Spinal cord (tissue), 10 donors: Measurements from ENCODE around the gene ISCA2. TPM values are rescaled to one million over a fixed set of nuclear protein-coding genes. Genes with fewer than 3 reads are reported as not detected.
A peak's percentile ranks its signal among the peaks of the same experiment; 100 is the strongest.

Source experiments
- DNase-seq, 6 donors: peaks; one replicate each; pipeline versions ENCODE4 v3.0.0 to v3.0.0-alpha.2; 2013 to 2015; ENCODE audit warnings: low spot score in 6 of 6, low read depth in 4 of 6
- H3K27ac ChIP-seq: one replicate; pipeline ENCODE4 v1.5.1; 2013; ENCODE audit warnings: low read depth, low read length, control low read depth
- H3K27me3 ChIP-seq: one replicate; pipeline ENCODE4 v1.6.1; 2013; ENCODE audit warnings: low read length; ENCODE audit not compliant: control insufficient read depth, insufficient read depth
- H3K36me3 ChIP-seq: one replicate; pipeline ENCODE4 v1.6.1; 2013; ENCODE audit warnings: low read length; ENCODE audit not compliant: control insufficient read depth, insufficient read depth
- H3K4me1 ChIP-seq: one replicate; pipeline ENCODE4 v1.6.1; 2013; ENCODE audit warnings: low read length; ENCODE audit not compliant: control insufficient read depth, insufficient read depth
- H3K4me3 ChIP-seq: one replicate; pipeline ENCODE4 v1.5.1; 2013; ENCODE audit warnings: low read depth, low read length, control low read depth
- H3K9me3 ChIP-seq: one replicate; pipeline ENCODE4 v1.6.1; 2013; ENCODE audit warnings: low read length; ENCODE audit not compliant: control insufficient read depth, insufficient read depth
- WGBS: methylation state at CpG from one replicate; pipeline ENCODE4 v1.1.5; 2013; ENCODE audit warnings: missing lambda C conversion rate; ENCODE audit not compliant: insufficient coverage; 5-methylcytosine and 5-hydroxymethylcytosine counted together
- polyA plus RNA-seq, 2 donors: library from polyadenylated mRNA; unstranded; fragments of 120-200 nt; gene quantifications; one replicate each; pipeline ENCODE4 v1.2.1, GENCODE V29; 2013; ENCODE audit not compliant: insufficient read length in 2 of 2
- total RNA-seq, 2 donors: library from RNA; depleted of rRNA in 1 of 2; stranded (reverse); fragments of 120-200 nt in 1 of 2; fragments of >200 nt in 1 of 2; gene quantifications; one replicate each; pipeline versions ENCODE4 v1.2.3 to v1.2.4, GENCODE V29; 2013 to 2014
- donor health status: healthy.

The ISCA2 gene
- total and polyA plus RNA-seq, 4 donors: 21.1 to 41.0 (median 33.7) TPM

GRCh38 chr14:74463697-74464096 is 29.9 kb upstream of the ISCA2 start:
- Histone ChIP-seq H3K4me1 (no peaks in the 10 kb centered on the region), H3K27ac (no peak overlapping the region), H3K9me3 (no peaks in the 10 kb centered on the region), H3K27me3 (no peaks in the 10 kb centered on the region), H3K36me3 (no peaks in the 10 kb centered on the region), H3K4me3 (no peak overlapping the region)
- no peak for DNase-seq
- 88% methylated on average over 4 of the region's 5 CpGs for WGBS

DNA sequence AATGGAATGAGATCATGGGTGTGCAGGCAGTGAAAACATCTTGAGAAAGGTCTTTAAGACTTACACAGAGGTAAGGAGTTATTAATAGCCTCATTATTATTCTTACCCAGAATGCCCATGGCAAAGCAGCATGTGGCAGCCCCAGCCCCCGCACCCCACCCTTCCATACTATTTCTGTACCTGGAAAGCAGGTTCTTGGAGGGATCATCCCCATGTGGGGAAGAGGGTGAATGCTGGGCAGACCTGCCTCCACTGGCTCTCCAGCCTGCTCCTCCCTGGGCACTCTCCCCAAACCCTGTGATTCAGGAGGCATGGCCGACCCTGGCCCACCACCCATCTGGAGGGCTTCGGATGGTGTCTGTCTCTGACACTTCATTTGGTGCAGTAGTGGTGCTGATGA is 28.8 kb upstream of the ISCA2 start:
- Histone ChIP-seq H3K27ac (no peak overlapping the region), H3K4me3 (no peak overlapping the region), H3K27me3 (no peaks in the 10 kb centered on the region), H3K9me3 (no peaks in the 10 kb centered on the region), H3K36me3 (no peaks in the 10 kb centered on the region), H3K4me1 (no peaks in the 10 kb centered on the region)
- no peak for DNase-seq
- WGBS: 80% methylated on average over 1 of the region's 3 CpGs

GRCh38 chr14:74465335-74465734 is 28.2 kb upstream of the ISCA2 start:
- Histone ChIP-seq H3K27ac (no peak overlapping the region), H3K36me3 (no peaks in the 10 kb centered on the region), H3K27me3 (no peaks in the 10 kb centered on the region), H3K9me3 (no peaks in the 10 kb centered on the region), H3K4me3 (no peak overlapping the region), H3K4me1 (no peaks in the 10 kb centered on the region)
- WGBS: 90% methylated on average over 2 of the region's 2 CpGs
- no peak for DNase-seq

DNA sequence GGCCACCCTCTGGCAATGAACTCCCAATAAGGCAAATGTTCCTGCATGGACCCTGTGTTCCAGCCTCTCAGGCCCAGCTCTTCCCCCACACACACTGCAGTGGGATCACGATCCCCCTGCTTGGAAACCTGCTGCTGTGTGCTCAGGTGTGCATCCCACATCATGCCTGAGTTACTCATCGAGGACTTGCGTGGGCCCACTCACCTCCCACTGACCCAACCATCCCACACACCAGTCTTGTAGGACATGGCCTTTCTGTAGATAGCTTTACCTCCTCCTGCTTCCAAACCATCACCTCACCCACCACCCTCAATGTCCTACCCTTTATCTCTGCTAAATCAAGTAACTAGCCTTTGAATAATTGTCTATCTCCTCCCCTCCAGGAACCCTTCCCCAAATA is 25.1 kb upstream of the ISCA2 start:
- whole genome bisulfite sequencing: 97% methylated on average over 3 of the region's 3 CpGs
- no peak for DNase-seq

GRCh38 chr14:74469548-74470518 is 23.7 kb upstream of the ISCA2 start:
- DNase-seq: no peak
- peaks cover 6% of the 10 kb centered on the region for H3K4me1 ChIP-seq
- no peaks in the 10 kb centered on the region for H3K9me3 ChIP-seq
- no peaks in the 10 kb centered on the region for H3K36me3 ChIP-seq
- no peaks in the 10 kb centered on the region for H3K27me3 ChIP-seq
- H3K27ac ChIP-seq: no peak overlapping the region
- 78% methylated on average over 3 of the region's 7 CpGs for WGBS
- H3K4me3 ChIP-seq: no peak overlapping the region

More for the DNA sequence above, 25.1 kb upstream of the ISCA2 start:
- Histone ChIP-seq H3K9me3 (no peaks in the 10 kb centered on the region), H3K4me1 (no peaks in the 10 kb centered on the region), H3K27me3 (no peaks in the 10 kb centered on the region), H3K36me3 (no peaks in the 10 kb centered on the region), H3K27ac (no peak overlapping the region), H3K4me3 (no peak overlapping the region)

GRCh38 chr14:74472601-74473000 is 21.0 kb upstream of the ISCA2 start:
- Histone ChIP-seq H3K4me1 (peaks cover 13% of the 10 kb centered on the region), H3K9me3 (no peaks in the 10 kb centered on the region)
- 100% methylated on average over 1 of the region's 2 CpGs for WGBS

DNA sequence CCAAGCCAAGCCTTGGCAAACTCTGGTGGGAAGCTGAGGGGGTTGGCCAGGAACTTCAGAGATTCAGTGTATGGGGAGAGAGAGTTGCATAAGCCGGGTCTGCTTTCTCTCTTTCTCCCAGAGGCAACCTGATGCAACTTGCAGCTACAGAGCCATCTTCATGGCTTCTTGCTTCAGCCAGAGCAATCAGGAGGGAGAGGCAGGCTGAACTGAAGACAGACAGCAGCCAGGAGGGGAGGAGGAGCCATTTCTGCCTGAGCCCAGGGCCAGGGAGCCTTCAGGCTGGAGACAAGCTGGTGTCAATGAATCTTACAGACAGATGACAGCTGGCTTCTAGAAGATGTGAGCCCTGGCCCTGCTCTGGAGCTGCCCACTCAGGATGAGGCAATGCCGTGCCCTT is 19.2 kb upstream of the ISCA2 start:
- peak in 1 of 6 donors; percentile 24 for DNase-seq
- 67% methylated on average over 1 of the region's 2 CpGs for WGBS
- Histone ChIP-seq H3K4me1 (peaks cover 13% of the 10 kb centered on the region), H3K36me3 (no peaks in the 10 kb centered on the region), H3K4me3 (no peak overlapping the region), H3K27ac (no peak overlapping the region), H3K9me3 (no peaks in the 10 kb centered on the region), H3K27me3 (no peaks in the 10 kb centered on the region)

More at GRCh38 chr14:74472601-74473000, 21.0 kb upstream of the ISCA2 start:
- Histone ChIP-seq H3K36me3 (no peaks in the 10 kb centered on the region), H3K27ac (no peak overlapping the region), H3K27me3 (no peaks in the 10 kb centered on the region), H3K4me3 (no peak overlapping the region)
- DNase-seq: no peak

GRCh38 chr14:74475678-74476077 is 17.9 kb upstream of the ISCA2 start:
- no peaks in the 10 kb centered on the region for H3K36me3 ChIP-seq
- WGBS: 100% methylated on average over 1 of the region's 3 CpGs
- no peak for DNase-seq
- H3K4me1 ChIP-seq: peaks cover 13% of the 10 kb centered on the region
- no peak overlapping the region for H3K4me3 ChIP-seq
- H3K27ac ChIP-seq: no peak overlapping the region
- no peaks in the 10 kb centered on the region for H3K9me3 ChIP-seq
- no peaks in the 10 kb centered on the region for H3K27me3 ChIP-seq

- WGBS: 50% methylated on average over 3 of the region's 4 CpGs
- DNase-seq: peak in 2 of 6 donors; percentile 63 to 77
- H3K9me3 ChIP-seq: no peaks in the 10 kb centered on the region
- no peak overlapping the region for H3K4me3 ChIP-seq
- no peaks in the 10 kb centered on the region for H3K27me3 ChIP-seq
- H3K4me1 ChIP-seq: peaks cover 13% of the 10 kb centered on the region
- no peaks in the 10 kb centered on the region for H3K36me3 ChIP-seq
- no peak overlapping the region for H3K27ac ChIP-seq
Observed at GRCh38 chr14:74476107-74476506, 17.5 kb upstream of the ISCA2 start.

- Histone ChIP-seq H3K9me3 (no peaks in the 10 kb centered on the region), H3K27ac (no peak overlapping the region), H3K36me3 (no peaks in the 10 kb centered on the region), H3K4me1 (peaks cover 13% of the 10 kb centered on the region), H3K27me3 (no peaks in the 10 kb centered on the region), H3K4me3 (no peak overlapping the region)
- 42% methylated on average over 2 of the region's 3 CpGs for WGBS
- DNase-seq: peak in 3 of 6 donors; percentile 48 to 92 (median 76)
Observed at GRCh38 chr14:74476607-74477006, 17.0 kb upstream of the ISCA2 start.
